Loucy (cell line): Measurements from ENCODE around the gene SOX14.

Experiments used
- H2AFZ ChIP-seq: fragments of 200-600 bp; sonication (generic); 2 replicates; pipeline ENCODE4 v1.6.0; 2016; ENCODE audit warnings: antibody characterized with exemption, mild to moderate bottlenecking, low read length, moderate library complexity
- H3F3A ChIP-seq: fragments of 200-600 bp; 2 replicates; pipeline ENCODE4 v1.6.0; 2016; ENCODE audit warnings: antibody characterized with exemption, low read depth, mild to moderate bottlenecking
- H3K27me3 ChIP-seq: fragments of 200-600 bp; sonication (generic); 2 replicates; pipeline ENCODE4 v1.6.1; 2014; ENCODE audit warnings: low read length, mild to moderate bottlenecking; ENCODE audit not compliant: insufficient read depth, poor library complexity, severe bottlenecking
- H3K36me3 ChIP-seq: fragments of 200-600 bp; sonication (generic); 2 replicates; pipeline ENCODE4 v1.6.1; 2016; ENCODE audit warnings: low read length; ENCODE audit not compliant: insufficient read depth
- H3K4me1 ChIP-seq: fragments of 200-600 bp; sonication (generic); 2 replicates; pipeline ENCODE4 v1.5.1; 2014; ENCODE audit warnings: low read length, mild to moderate bottlenecking; ENCODE audit not compliant: insufficient read depth, poor library complexity, severe bottlenecking
- H3K4me2 ChIP-seq: fragments of 200-600 bp; sonication (generic); 2 replicates; pipeline ENCODE4 v1.6.0; 2014; ENCODE audit warnings: antibody characterized with exemption, low read length, low read depth, mild to moderate bottlenecking; ENCODE audit not compliant: poor library complexity, severe bottlenecking
- H3K4me3 ChIP-seq: fragments of 200-600 bp; sonication (generic); 2 replicates; pipeline ENCODE4 v1.5.1; 2014; ENCODE audit warnings: low read length, mild to moderate bottlenecking, mixed read lengths; ENCODE audit not compliant: poor library complexity, severe bottlenecking
- H3K79me2 ChIP-seq: fragments of 200-600 bp; sonication (generic); 2 replicates; pipeline ENCODE4 v1.6.1; 2014; ENCODE audit warnings: low read length; ENCODE audit not compliant: insufficient read depth
- H3K9ac ChIP-seq: fragments of 200-600 bp; sonication (generic); 2 replicates; pipeline ENCODE4 v1.6.0; 2014; ENCODE audit warnings: mild to moderate bottlenecking, low read depth, low read length, moderate library complexity; ENCODE audit not compliant: poor library complexity, severe bottlenecking
- H3K9me2 ChIP-seq: fragments of 200-600 bp; sonication (generic); replicated peaks from 2 replicates; pipeline ENCODE4 v1.6.1; 2016; ENCODE audit warnings: low read depth, low read length, mixed read lengths
- H3K9me3 ChIP-seq: fragments of 200-600 bp; sonication (generic); 2 replicates; pipeline ENCODE4 v1.6.1; 2014; ENCODE audit warnings: mild to moderate bottlenecking, antibody characterized with exemption, low read length, low read depth; ENCODE audit not compliant: insufficient read depth
- H4K20me1 ChIP-seq: fragments of 200-600 bp; sonication (generic); 2 replicates; pipeline ENCODE4 v1.6.0; 2014; ENCODE audit warnings: antibody characterized with exemption, low read length, mild to moderate bottlenecking; ENCODE audit not compliant: insufficient read depth, poor library complexity, severe bottlenecking
- EZH2phosphoT487 ChIP-seq: fragments of 200-600 bp; IDR thresholded peaks from 2 replicates; pipeline ENCODE4 v1.6.1; 2018; ENCODE audit warnings: antibody characterized with exemption, mild to moderate bottlenecking, moderate library complexity, borderline replicate concordance
- TF ChIP-seq, protein P1 (sequence below): fragments of 200-600 bp; sonication (generic); conservative IDR thresholded peaks from 2 replicates; pipeline ENCODE4 v1.5.1; 2014; ENCODE audit warnings: mild to moderate bottlenecking, antibody characterized with exemption, low read length

Gene SOX14

DNA sequence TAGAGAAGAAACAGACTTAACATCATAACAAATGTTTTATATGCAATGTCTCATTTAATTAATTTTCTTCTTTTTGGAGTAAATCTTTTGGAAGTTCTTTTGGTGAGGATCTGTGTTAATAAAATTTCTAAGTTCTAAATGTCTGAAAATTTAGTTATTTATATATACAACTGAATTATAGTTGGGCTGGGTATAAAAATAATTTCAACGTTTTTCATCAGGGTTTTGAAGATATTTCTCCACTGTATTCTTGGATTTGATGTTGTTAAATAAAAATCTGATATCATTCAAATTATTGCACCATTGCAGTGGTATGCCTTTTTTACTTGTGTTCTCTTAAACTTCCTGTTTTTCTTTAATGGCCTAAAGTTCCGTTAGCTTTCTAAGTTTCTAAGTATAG lies 26.9 kb upstream of the SOX14 start:
- Histone ChIP-seq H3F3A (no peaks in the 10 kb centered on the region), H3K4me2 (no peak overlapping the region), H4K20me1 (no peaks in the 10 kb centered on the region), H3K9ac (no peak overlapping the region), H3K79me2 (no peaks in the 10 kb centered on the region), H2AFZ (no peak overlapping the region), H3K4me3 (no peak overlapping the region), H3K9me3 (peaks cover 4% of the 10 kb centered on the region; the same call in 1 of the 2 replicates), H3K9me2 (0 out of 2 replicates have a peak, but pooled peaks cover 3% of the 10 kb centered on the region), H3K27me3 (no peaks in the 10 kb centered on the region), H3K4me1 (no peaks in the 10 kb centered on the region), H3K36me3 (no peaks in the 10 kb centered on the region)
- TF ChIP-seq, protein P1, sequence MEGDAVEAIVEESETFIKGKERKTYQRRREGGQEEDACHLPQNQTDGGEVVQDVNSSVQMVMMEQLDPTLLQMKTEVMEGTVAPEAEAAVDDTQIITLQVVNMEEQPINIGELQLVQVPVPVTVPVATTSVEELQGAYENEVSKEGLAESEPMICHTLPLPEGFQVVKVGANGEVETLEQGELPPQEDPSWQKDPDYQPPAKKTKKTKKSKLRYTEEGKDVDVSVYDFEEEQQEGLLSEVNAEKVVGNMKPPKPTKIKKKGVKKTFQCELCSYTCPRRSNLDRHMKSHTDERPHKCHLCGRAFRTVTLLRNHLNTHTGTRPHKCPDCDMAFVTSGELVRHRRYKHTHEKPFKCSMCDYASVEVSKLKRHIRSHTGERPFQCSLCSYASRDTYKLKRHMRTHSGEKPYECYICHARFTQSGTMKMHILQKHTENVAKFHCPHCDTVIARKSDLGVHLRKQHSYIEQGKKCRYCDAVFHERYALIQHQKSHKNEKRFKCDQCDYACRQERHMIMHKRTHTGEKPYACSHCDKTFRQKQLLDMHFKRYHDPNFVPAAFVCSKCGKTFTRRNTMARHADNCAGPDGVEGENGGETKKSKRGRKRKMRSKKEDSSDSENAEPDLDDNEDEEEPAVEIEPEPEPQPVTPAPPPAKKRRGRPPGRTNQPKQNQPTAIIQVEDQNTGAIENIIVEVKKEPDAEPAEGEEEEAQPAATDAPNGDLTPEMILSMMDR, result no peak
- TF ChIP-seq EZH2phosphoT487, result no peak

DNA sequence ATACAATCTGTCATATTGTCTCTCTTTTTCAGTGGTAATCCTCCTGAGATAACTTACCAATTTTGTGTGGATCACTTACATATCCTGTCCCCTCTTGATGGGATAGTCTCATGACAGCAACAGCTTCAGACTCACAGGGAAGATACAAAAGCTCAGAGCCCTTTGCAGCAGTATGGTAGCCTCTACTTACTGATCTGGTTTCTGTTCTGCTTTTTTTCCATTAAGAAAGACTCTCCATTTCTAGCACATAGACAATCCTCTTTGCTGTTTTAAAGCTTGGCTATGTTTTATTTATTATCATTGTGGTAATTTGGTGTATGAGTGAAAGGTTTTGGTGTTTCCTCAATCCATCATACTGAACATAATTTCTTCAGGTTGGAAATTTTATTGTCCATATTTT lies 25.4 kb upstream of the SOX14 start:
- Histone ChIP-seq H2AFZ (no peak overlapping the region), H3K36me3 (no peaks in the 10 kb centered on the region), H3F3A (no peaks in the 10 kb centered on the region), H3K9ac (no peak overlapping the region), H3K9me2 (0 out of 2 replicates have a peak, but pooled peaks cover 3% of the 10 kb centered on the region), H4K20me1 (no peaks in the 10 kb centered on the region), H3K4me2 (no peak overlapping the region), H3K27me3 (no peaks in the 10 kb centered on the region), H3K4me3 (no peak overlapping the region), H3K4me1 (no peaks in the 10 kb centered on the region), H3K9me3 (peaks cover 4% of the 10 kb centered on the region; the same call in 1 of the 2 replicates), H3K79me2 (no peaks in the 10 kb centered on the region)
- no peak for TF ChIP-seq EZH2phosphoT487
- TF ChIP-seq, protein P1, result no peak

DNA sequence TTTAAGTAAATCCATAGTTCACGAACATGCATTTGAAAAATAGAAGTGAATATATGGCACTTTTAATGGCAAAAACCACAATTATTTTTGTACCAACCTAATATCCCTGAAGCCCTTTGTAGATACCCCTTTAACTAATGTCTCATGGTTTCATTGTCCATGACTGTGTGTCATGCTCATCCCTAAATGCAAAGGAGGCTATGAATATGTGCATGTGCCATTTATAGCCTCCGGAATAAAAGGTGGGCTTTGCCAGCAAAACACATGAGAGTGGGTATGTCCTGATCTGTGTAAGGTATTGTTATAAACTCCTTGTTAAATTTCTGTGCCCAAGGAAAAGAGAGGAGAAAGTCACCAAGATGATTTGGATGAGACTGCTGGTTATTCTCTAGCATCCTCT lies 20.5 kb upstream of the SOX14 start:
- H3K9me3 ChIP-seq, result no peaks in the 10 kb centered on the region

More for the DNA sequence above, 20.5 kb upstream of the SOX14 start:
- TF ChIP-seq, protein P1, result no peak
- no peaks in the 10 kb centered on the region for H3K79me2 ChIP-seq
- no peaks in the 10 kb centered on the region for H4K20me1 ChIP-seq
- no peak overlapping the region for H3K4me3 ChIP-seq
- H2AFZ ChIP-seq, result no peak overlapping the region
- no peaks in the 10 kb centered on the region for H3F3A ChIP-seq
- H3K4me2 ChIP-seq, result no peak overlapping the region
- no peaks in the 10 kb centered on the region for H3K27me3 ChIP-seq
- H3K9ac ChIP-seq, result no peak overlapping the region
- no peaks in the 10 kb centered on the region for H3K4me1 ChIP-seq
- no peaks in the 10 kb centered on the region for H3K9me2 ChIP-seq
- H3K36me3 ChIP-seq, result no peaks in the 10 kb centered on the region
